Astrocyte (in vitro differentiated cells and primary cell): Measurements from ENCODE around the gene KRT76.

Experiments
- EZH2 ChIP-seq: IDR thresholded peaks from 2 replicates; pipeline ENCODE4 v1.6.1; 2012; ENCODE audit warnings: mild to moderate bottlenecking, low read length, inconsistent platforms; ENCODE audit not compliant: insufficient read depth
- TF ChIP-seq, protein P1 (sequence below): IDR thresholded peaks from 2 replicates; pipeline ENCODE4 v1.5.1; 2011; ENCODE audit warnings: low read depth, mild to moderate bottlenecking, inconsistent platforms, low read length, moderate library complexity; ENCODE audit not compliant: insufficient read depth

DNA sequence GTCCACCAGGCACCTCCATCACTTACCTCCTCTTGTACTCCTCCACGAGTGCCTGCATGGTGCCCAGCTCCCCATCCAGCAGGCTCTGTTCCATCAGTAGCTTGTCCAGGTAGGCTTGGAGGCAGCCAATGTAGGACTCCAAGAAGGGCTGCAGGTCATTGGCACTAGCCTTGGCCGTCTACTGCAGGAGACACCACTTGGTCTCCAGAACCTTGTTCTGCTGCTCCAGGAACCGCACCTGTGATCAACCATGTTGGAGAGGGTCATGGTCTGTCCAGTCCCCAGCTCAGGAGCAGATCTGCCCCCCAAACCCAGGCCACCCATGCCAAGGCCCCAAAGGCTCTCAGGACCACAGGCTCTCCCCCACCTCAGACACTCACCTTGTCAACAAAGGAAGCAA, 23.9 kb downstream of the KRT76 start:
- TF ChIP-seq, protein P1, sequence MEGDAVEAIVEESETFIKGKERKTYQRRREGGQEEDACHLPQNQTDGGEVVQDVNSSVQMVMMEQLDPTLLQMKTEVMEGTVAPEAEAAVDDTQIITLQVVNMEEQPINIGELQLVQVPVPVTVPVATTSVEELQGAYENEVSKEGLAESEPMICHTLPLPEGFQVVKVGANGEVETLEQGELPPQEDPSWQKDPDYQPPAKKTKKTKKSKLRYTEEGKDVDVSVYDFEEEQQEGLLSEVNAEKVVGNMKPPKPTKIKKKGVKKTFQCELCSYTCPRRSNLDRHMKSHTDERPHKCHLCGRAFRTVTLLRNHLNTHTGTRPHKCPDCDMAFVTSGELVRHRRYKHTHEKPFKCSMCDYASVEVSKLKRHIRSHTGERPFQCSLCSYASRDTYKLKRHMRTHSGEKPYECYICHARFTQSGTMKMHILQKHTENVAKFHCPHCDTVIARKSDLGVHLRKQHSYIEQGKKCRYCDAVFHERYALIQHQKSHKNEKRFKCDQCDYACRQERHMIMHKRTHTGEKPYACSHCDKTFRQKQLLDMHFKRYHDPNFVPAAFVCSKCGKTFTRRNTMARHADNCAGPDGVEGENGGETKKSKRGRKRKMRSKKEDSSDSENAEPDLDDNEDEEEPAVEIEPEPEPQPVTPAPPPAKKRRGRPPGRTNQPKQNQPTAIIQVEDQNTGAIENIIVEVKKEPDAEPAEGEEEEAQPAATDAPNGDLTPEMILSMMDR, result no peak
- TF ChIP-seq EZH2, result no peak
